Chondrocyte (in vitro differentiated cells): ENCODE measurements around the gene PTPN3. TPM values are rescaled to one million over a fixed set of nuclear protein-coding genes. Genes with fewer than 3 reads are reported as not detected.

Experiments
- DNase-seq: peaks from one replicate; pipeline ENCODE4 v3.0.0; 2021; ENCODE audit warnings: mixed read lengths, low spot score
- H3K27ac Mint-ChIP-seq: one replicate; pipeline ENCODE4 v1.8.0; 2021; ENCODE audit warnings: mild to moderate bottlenecking, moderate library complexity, mixed read lengths; ENCODE audit not compliant: unreplicated experiment
- H3K27me3 Mint-ChIP-seq: 2 replicates; pipeline ENCODE4 v1.8.0; 2021; ENCODE audit warnings: low read depth, mixed read lengths
- H3K36me3 Mint-ChIP-seq: 2 replicates; pipeline ENCODE4 v1.8.0; 2021; ENCODE audit warnings: low read depth, mixed read lengths
- H3K4me1 Mint-ChIP-seq: 2 replicates; pipeline ENCODE4 v1.8.0; 2021; ENCODE audit warnings: low read depth, mild to moderate bottlenecking, mixed read lengths
- H3K4me3 Mint-ChIP-seq: one replicate; pipeline ENCODE4 v1.8.0; 2021; ENCODE audit warnings: mild to moderate bottlenecking, moderate library complexity, mixed read lengths; ENCODE audit not compliant: unreplicated experiment
- H3K9me3 Mint-ChIP-seq: 2 replicates; pipeline ENCODE4 v1.8.0; 2021; ENCODE audit warnings: low read depth, mixed read lengths
- CTCF ChIP-seq: fragments of 200-600 bp; sonication (generic); IDR thresholded peaks from 2 replicates; pipeline ENCODE4 v1.5.0; 2021; ENCODE audit warnings: antibody characterized with exemption, mild to moderate bottlenecking, moderate library complexity
- total RNA-seq: library from RNA; stranded (reverse); gene quantifications from 3 replicates; pipeline ENCODE4 v1.2.1, GENCODE V29; 2021

PTPN3 gene
- total RNA-seq, 1 donor from 2014 or later = 7.2 TPM

GRCh38 chr9:109459423-109459822, 38.7 kb downstream of the PTPN3 start:
- Mint-ChIP-seq H3K4me1 (no peaks in the 10 kb centered on the region), H3K4me3 (no peak overlapping the region), H3K27me3 (no peaks in the 10 kb centered on the region), H3K36me3 (peaks cover 15% of the 10 kb centered on the region), H3K9me3 (no peaks in the 10 kb centered on the region), H3K27ac (no peak overlapping the region)
- no peak for DNase-seq
- TF ChIP-seq CTCF = peak; percentile 11

DNA sequence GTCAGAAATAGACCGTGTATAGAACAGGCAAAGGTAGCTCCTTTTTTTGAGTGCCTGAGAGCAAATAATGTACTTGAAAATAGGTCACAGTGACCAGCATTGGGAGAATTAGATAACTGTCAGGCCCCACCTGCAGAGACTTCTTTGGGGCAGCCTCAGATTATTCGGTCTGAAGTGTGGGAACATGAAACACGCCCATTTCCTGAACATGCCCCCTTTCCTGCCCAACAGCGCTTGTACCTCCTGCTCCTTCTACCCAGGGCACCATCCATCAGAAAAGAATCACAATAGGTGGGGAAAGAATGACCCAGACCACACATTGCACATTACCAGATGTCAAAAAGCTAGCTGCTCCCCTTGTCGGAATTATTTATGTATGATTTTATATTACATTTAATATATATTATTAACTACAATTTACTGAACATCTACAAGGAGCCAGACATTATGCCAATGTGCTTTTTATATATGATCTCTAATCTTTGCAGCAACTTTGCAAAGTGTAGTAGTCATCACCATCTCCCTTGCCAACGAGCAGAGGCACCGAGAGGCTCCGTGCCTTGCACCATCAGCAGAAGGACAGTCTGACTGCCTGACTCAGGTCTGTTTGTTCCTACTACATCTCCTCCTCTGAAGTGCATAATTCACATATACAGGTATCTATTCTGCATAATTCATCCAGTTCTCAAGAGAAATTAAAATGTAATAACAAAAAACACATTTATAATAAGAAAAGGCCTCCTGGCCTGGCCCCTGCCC, 39.5 kb downstream of the PTPN3 start:
- Mint-ChIP-seq H3K36me3 (peaks cover 15% of the 10 kb centered on the region), H3K4me3 (no peak overlapping the region), H3K27ac (no peak overlapping the region), H3K9me3 (no peaks in the 10 kb centered on the region), H3K27me3 (no peaks in the 10 kb centered on the region), H3K4me1 (peaks cover 5% of the 10 kb centered on the region)
- DNase-seq = no peak
- no peak for TF ChIP-seq CTCF

DNA sequence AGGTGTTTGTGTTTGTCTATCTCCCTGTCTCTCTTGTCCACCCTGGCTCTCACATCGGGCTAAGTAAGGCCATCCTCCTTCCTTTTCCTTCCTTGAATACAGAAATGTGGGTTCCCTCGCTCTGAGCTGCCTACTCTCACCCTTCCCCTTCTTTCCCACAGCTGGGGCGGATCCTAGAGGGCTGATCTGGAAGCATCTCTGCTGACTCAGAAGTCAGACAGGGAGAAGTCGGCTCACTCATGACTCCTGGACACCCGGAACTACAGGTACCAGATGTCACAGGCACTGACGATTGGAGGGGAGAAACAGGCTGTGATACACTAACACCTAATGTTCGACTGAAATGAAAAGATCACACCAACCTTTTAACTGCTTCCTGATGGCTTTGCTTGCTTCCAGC, 41.3 kb downstream of the PTPN3 start:
- Mint-ChIP-seq H3K27me3 (no peaks in the 10 kb centered on the region), H3K4me3 (no peak overlapping the region), H3K36me3 (peaks cover 8% of the 10 kb centered on the region), H3K4me1 (peaks cover 10% of the 10 kb centered on the region), H3K27ac (no peak overlapping the region), H3K9me3 (no peaks in the 10 kb centered on the region)
- no peak for DNase-seq
- no peak for TF ChIP-seq CTCF

GRCh38 chr9:109455861-109456260, 42.2 kb downstream of the PTPN3 start:
- DNase-seq = no peak
- Mint-ChIP-seq H3K27me3 (no peaks in the 10 kb centered on the region), H3K27ac (no peak overlapping the region), H3K9me3 (no peaks in the 10 kb centered on the region), H3K4me1 (peaks cover 10% of the 10 kb centered on the region), H3K36me3 (peaks cover 9% of the 10 kb centered on the region), H3K4me3 (no peak overlapping the region)
- no peak for TF ChIP-seq CTCF

DNA sequence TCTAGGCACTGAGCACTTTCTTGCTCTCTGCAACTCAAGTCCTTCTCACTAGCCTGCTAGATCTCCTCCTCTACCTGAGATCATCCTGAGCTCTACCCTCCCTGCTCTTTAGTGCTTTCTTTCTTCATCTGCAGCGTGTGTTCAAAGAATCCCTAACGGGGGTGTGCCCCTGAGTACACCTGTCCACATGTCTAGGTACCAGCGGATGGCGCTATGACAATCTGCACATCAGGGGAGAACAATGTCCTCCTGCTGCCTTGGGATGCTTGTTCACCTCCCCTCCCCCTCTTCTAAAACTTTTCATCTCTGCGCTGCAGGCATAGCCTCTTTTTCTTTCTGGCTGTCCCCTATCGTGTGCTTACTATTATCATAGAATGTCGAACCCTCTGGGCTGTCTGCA, 42.7 kb downstream of the PTPN3 start:
- Mint-ChIP-seq H3K4me1 (peaks cover 10% of the 10 kb centered on the region), H3K36me3 (peaks cover 9% of the 10 kb centered on the region), H3K9me3 (no peaks in the 10 kb centered on the region), H3K27ac (no peak overlapping the region), H3K4me3 (no peak overlapping the region), H3K27me3 (no peaks in the 10 kb centered on the region)
- no peak for DNase-seq
- TF ChIP-seq CTCF = no peak
